ENCODE data around the gene KLHL40. TPM values are rescaled to one million over a fixed set of nuclear protein-coding genes. Genes with fewer than 3 reads are reported as not detected.

Gene KLHL40
- total RNA-seq, 1 donor from 2014 or later = not detected

DNA sequence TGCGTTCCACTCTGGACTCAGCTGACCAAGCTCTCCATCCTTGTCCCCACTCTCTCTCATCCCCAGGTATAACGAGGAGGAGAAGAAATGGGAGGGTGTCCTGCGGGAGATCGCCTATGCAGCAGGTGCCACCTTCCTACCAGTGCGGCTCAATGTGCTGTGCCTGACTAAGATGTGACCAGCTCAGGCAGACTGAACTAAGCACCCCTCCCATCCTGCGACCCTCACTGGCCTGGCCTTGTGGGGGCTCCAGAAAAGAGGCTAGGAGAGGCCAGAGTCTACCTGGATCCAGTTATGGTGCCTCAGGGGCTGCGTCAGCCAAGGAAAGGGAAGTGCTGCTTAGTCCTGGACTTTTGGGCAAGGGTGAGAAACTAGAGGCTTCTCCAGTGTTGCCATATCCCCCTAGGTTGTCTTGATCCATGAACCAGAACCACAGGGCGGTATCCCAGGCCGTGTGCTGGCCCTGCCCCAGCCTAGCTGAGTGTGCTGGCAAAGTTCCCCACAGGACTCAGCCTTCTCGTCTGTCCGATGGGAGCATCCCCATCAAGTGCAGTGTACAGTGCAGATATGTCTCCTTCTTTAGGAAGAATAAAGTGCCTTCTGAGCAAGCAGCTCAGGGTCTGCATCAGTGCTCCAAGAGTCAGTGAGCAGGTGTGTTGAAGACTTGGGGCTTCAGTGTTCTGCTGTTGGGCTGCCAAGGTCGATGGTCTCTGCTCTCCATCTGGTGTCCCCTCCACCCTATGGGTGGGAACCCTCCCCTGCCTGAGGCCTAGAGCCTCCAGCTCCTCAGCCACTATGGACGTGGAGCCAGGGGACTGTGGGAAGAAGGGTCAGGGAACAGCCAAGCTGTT, 6.7 kb downstream of the KLHL40 start:
- Mint-ChIP-seq H3K27ac (ENCODE audit: unreplicated experiment) (no peak overlapping the region), H3K36me3 (ENCODE audit: low read depth, unreplicated experiment) (no peaks in the 10 kb centered on the region), H3K27me3 (ENCODE audit: low read depth, unreplicated experiment) (peaks cover 33% of the 10 kb centered on the region), H3K4me3 (ENCODE audit: unreplicated experiment) (no peak overlapping the region), H3K4me1 (ENCODE audit: low read depth, unreplicated experiment) (no peaks in the 10 kb centered on the region), H3K9me3 (ENCODE audit: unreplicated experiment) (no peaks in the 10 kb centered on the region)
- Histone ChIP-seq H3K27ac (ENCODE audit: low read depth, low read length) (no peak overlapping the region), H3K4me3 (ENCODE audit: insufficient read depth, low read depth, low read length) (no peak overlapping the region), H3K4me1 (ENCODE audit: insufficient read depth, low read length) (no peaks in the 10 kb centered on the region), H3K9ac (ENCODE audit: low read length) (no peak overlapping the region), H3K4me2 (ENCODE audit: low read length) (no peak overlapping the region), H3K36me3 (ENCODE audit: insufficient read depth, low read length) (no peaks in the 10 kb centered on the region), H3K79me2 (ENCODE audit: insufficient read depth, low read length) (no peaks in the 10 kb centered on the region), H3K27me3 (ENCODE audit: insufficient read depth, low read length) (peaks cover 26% of the 10 kb centered on the region), H3K9me3 (ENCODE audit: insufficient read depth, low read depth, low read length) (no peaks in the 10 kb centered on the region), H4K20me1 (ENCODE audit: insufficient read depth, low read length) (no peaks in the 10 kb centered on the region), H2AFZ (ENCODE audit: low read depth, low read length) (no peak overlapping the region)
- DNase-seq (ENCODE audit: low read depth) (no peak), FAIRE-seq (no peak)
- no peak for TF ChIP-seq EZH2 (IDR thresholded peaks at IDR 0.05; ENCODE audit: insufficient read depth, low read length)
- TF ChIP-seq, protein P1, sequence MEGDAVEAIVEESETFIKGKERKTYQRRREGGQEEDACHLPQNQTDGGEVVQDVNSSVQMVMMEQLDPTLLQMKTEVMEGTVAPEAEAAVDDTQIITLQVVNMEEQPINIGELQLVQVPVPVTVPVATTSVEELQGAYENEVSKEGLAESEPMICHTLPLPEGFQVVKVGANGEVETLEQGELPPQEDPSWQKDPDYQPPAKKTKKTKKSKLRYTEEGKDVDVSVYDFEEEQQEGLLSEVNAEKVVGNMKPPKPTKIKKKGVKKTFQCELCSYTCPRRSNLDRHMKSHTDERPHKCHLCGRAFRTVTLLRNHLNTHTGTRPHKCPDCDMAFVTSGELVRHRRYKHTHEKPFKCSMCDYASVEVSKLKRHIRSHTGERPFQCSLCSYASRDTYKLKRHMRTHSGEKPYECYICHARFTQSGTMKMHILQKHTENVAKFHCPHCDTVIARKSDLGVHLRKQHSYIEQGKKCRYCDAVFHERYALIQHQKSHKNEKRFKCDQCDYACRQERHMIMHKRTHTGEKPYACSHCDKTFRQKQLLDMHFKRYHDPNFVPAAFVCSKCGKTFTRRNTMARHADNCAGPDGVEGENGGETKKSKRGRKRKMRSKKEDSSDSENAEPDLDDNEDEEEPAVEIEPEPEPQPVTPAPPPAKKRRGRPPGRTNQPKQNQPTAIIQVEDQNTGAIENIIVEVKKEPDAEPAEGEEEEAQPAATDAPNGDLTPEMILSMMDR (IDR thresholded peaks at IDR 0.05; ENCODE audit: insufficient read depth, low read depth, low read length) = no peak

DNA sequence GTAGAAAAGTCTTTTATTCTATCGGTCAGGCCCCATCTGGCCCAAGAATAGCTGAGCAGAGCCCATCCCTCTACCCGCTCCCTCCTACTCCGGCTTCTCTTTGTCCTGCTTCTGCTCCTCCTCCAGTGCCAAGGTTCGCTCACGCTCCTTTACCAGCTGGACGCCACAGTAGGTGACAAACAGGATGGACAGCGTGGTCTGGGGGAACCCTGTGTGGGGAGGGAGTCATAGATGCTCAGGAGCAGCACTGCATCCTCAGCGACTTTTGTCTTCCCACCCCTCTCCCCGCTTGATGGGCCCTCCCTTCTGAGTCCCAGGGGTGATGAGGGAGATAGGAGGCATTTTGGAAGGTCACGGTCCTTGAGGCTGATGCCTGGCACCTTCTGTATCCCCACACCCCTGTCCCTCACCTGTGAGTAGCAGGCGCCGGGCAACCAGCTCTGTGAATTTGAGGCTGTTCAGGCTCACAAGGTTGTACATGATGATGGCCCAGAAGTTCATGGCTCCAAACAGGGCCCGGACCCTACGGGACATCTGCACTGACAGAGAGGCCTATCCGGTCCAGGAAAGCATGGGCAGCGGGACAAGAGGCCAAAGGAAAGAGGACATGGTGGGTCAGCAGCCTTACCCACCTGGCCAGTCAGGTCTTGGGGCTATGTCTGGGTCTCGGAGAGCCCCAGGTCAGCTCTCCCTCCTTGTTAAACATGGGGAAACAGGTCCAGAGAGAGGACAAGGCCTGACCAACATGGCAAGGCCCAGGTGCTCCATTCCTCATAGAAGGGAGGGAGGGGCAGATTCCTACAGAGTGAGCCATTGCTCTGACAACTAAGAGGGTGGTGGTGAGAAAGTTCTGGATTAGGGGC, 7.6 kb downstream of the KLHL40 start:
- Histone ChIP-seq H2AFZ (ENCODE audit: low read depth, low read length) (no peak overlapping the region), H3K27me3 (ENCODE audit: insufficient read depth, low read length) (peaks cover 26% of the 10 kb centered on the region), H3K9me3 (ENCODE audit: insufficient read depth, low read depth, low read length) (no peaks in the 10 kb centered on the region), H3K79me2 (ENCODE audit: insufficient read depth, low read length) (no peaks in the 10 kb centered on the region), H3K4me2 (ENCODE audit: low read length) (no peak overlapping the region), H3K9ac (ENCODE audit: low read length) (no peak overlapping the region), H3K27ac (ENCODE audit: low read depth, low read length) (no peak overlapping the region), H3K4me3 (ENCODE audit: insufficient read depth, low read depth, low read length) (no peak overlapping the region), H3K36me3 (ENCODE audit: insufficient read depth, low read length) (no peaks in the 10 kb centered on the region), H4K20me1 (ENCODE audit: insufficient read depth, low read length) (no peaks in the 10 kb centered on the region), H3K4me1 (ENCODE audit: insufficient read depth, low read length) (no peaks in the 10 kb centered on the region)
- no peak for FAIRE-seq
- Mint-ChIP-seq H3K36me3 (ENCODE audit: low read depth, unreplicated experiment) (no peaks in the 10 kb centered on the region), H3K27ac (ENCODE audit: unreplicated experiment) (no peak overlapping the region), H3K27me3 (ENCODE audit: low read depth, unreplicated experiment) (peaks cover 34% of the 10 kb centered on the region), H3K9me3 (ENCODE audit: unreplicated experiment) (no peaks in the 10 kb centered on the region), H3K4me1 (ENCODE audit: low read depth, unreplicated experiment) (no peaks in the 10 kb centered on the region), H3K4me3 (ENCODE audit: unreplicated experiment) (no peak overlapping the region)
- TF ChIP-seq EZH2 (IDR thresholded peaks at IDR 0.05; ENCODE audit: insufficient read depth, low read length) = no peak
- TF ChIP-seq, protein P1 (IDR thresholded peaks at IDR 0.05; ENCODE audit: insufficient read depth, low read depth, low read length) = no peak
- no peak for DNase-seq (ENCODE audit: low read depth)
